Retinal pigment epithelial cell (primary cell): ENCODE results near the gene PGLYRP1.
A peak's percentile ranks its signal among the peaks of the same experiment; 100 is the strongest.

Experiments
- DNase-seq: peaks from one replicate; pipeline ENCODE4 v3.0.0-alpha.2; 2010; ENCODE audit warnings: low read depth
- H3K4me3 ChIP-seq: 2 replicates; pipeline ENCODE4 v1.5.1; 2011; ENCODE audit warnings: mild to moderate bottlenecking, low read length, control low read depth, moderate library complexity
- CTCF ChIP-seq: conservative IDR thresholded peaks from 2 replicates; pipeline ENCODE4 v1.5.1; 2011; ENCODE audit warnings: low read depth, low read length, control low read depth, inconsistent platforms

Gene PGLYRP1

GRCh38 chr19:45994456-45994997 is 28.3 kb downstream of the PGLYRP1 start:
- no peak for TF ChIP-seq CTCF
- H3K4me3 ChIP-seq: peak overlapping the region; percentile 75
- no peak for DNase-seq

GRCh38 chr19:45990113-45990728 is 32.6 kb downstream of the PGLYRP1 start:
- TF ChIP-seq CTCF: no peak
- H3K4me3 ChIP-seq: no peak overlapping the region
- DNase-seq: no peak

GRCh38 chr19:45985321-45985720 is 37.5 kb downstream of the PGLYRP1 start:
- DNase-seq: no peak
- H3K4me3 ChIP-seq: no peak overlapping the region
- no peak for TF ChIP-seq CTCF

- TF ChIP-seq CTCF: no peak
- no peak for DNase-seq
- no peak overlapping the region for H3K4me3 ChIP-seq
Measured at GRCh38 chr19:45981350-45981749, 41.5 kb downstream of the PGLYRP1 start.

- no peak for TF ChIP-seq CTCF
- no peak for DNase-seq
Measured at GRCh38 chr19:45978156-45978555, 44.7 kb downstream of the PGLYRP1 start.

GRCh38 chr19:45976178-45976577 is 46.7 kb downstream of the PGLYRP1 start:
- H3K4me3 ChIP-seq: no peak overlapping the region
- DNase-seq: no peak
- TF ChIP-seq CTCF: no peak

More at GRCh38 chr19:45978156-45978555, 44.7 kb downstream of the PGLYRP1 start:
- no peak overlapping the region for H3K4me3 ChIP-seq

- TF ChIP-seq CTCF: no peak
- DNase-seq: no peak
- H3K4me3 ChIP-seq: no peak overlapping the region
Measured at GRCh38 chr19:45975306-45976070, 47.4 kb downstream of the PGLYRP1 start.
